Measurements from ENCODE around the gene CST9L.

The CST9L gene, protein sequence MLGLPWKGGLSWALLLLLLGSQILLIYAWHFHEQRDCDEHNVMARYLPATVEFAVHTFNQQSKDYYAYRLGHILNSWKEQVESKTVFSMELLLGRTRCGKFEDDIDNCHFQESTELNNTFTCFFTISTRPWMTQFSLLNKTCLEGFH

DNA sequence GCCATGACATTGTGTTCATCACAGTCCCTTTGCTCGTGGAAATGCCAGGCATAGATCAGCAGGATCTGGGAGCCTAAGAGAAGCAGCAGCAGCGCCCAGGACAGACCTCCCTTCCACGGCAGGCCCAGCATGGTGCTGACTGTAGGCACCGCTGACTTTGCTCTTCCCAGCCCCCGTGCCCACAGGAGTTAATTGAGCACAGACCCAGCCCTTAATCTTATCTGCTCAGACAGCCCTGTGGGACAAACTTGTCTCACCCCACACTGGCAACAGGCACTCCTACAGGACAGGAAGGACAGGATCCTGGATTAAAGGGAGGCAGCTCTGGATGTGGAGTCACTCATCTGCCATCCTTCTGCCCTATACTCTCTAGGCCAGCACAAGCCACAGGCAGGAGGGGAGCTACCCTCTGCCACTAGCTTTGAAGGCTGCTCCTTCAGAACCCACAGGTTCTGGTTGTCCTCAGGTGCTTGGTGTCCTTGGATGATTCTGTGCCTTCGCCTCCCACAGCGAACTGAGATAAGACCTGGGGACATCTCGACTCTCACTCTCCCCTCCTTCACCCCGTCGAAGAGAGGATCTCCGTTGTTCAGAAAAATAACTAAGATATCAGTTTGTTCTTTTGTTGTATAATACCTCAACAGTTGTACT lies at the start of gene CST9L:
Gene CST9L (minus strand): TSS at position 165 of the 651 bp plus-strand sequence. CDS start 34 bp downstream, at position 131.
- no peak within 1 kb of the TSS for H3K4me3 ChIP-seq (ENCODE audit: low read depth, low read length)
- no peak for DNase-seq (ENCODE audit: low read depth)
- TF ChIP-seq POLR2A (IDR thresholded peaks at IDR 0.05; ENCODE audit: extremely low read depth, insufficient read length) (no peak), MYC (IDR thresholded peaks at IDR 0.05; ENCODE audit: low read depth, low read length) (no peak)
- TF ChIP-seq, protein P1, sequence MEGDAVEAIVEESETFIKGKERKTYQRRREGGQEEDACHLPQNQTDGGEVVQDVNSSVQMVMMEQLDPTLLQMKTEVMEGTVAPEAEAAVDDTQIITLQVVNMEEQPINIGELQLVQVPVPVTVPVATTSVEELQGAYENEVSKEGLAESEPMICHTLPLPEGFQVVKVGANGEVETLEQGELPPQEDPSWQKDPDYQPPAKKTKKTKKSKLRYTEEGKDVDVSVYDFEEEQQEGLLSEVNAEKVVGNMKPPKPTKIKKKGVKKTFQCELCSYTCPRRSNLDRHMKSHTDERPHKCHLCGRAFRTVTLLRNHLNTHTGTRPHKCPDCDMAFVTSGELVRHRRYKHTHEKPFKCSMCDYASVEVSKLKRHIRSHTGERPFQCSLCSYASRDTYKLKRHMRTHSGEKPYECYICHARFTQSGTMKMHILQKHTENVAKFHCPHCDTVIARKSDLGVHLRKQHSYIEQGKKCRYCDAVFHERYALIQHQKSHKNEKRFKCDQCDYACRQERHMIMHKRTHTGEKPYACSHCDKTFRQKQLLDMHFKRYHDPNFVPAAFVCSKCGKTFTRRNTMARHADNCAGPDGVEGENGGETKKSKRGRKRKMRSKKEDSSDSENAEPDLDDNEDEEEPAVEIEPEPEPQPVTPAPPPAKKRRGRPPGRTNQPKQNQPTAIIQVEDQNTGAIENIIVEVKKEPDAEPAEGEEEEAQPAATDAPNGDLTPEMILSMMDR (IDR thresholded peaks at IDR 0.05; ENCODE audit: low read depth, low read length) = no peak

DNA sequence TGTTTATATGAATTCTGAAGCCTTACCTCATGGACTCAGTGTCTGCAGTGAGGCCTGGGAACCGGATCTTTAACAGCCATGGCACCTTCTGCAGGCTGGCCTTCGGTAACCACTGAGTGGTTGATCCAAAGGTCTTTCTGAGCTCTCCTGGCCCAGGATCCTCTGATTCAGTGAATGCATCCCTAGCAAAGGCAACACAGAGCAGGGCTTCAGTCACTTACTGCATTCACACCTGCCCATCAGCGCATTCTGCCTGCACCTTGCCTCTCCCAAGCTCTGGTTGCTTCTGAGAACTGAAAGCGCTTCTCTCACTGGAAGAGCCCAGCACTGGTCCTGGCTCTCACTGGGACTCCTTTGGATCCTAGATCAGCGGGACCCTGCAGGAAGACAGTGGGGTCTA lies 45.9 kb upstream of the CST9L start:
- DNase-seq (ENCODE audit: low read depth) = no peak
- H3K4me3 ChIP-seq (ENCODE audit: low read depth, low read length) = no peak overlapping the region
- TF ChIP-seq POLR2A (IDR thresholded peaks at IDR 0.05; ENCODE audit: extremely low read depth, insufficient read length) = no peak
- TF ChIP-seq, protein P2, sequence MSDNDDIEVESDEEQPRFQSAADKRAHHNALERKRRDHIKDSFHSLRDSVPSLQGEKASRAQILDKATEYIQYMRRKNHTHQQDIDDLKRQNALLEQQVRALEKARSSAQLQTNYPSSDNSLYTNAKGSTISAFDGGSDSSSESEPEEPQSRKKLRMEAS (IDR thresholded peaks at IDR 0.05; ENCODE audit: low read depth, low read length) = no peak
- TF ChIP-seq, protein P1 (IDR thresholded peaks at IDR 0.05; ENCODE audit: low read depth, low read length) = no peak
- TF ChIP-seq MYC (IDR thresholded peaks at IDR 0.05; ENCODE audit: low read depth, low read length) = no peak

DNA sequence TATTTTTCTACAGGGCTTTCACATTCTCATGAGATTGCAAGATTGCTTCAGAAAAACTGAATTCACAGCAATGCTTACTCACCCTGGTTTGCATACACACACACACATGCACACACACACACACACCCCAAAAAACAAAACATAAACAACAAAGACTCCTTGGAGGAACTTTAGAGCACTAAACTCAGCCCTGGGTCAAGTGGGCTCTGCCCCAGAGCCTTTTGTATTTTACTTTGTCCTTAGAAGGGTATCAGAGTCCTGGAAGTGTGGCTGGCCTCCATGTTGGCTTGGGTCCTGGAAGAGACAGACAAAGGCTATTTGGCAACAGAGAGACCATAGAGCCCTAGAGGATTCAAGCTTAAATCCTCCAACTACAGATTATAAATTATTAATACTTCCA lies 45.4 kb upstream of the CST9L start:
- DNase-seq (ENCODE audit: low read depth) = no peak
- TF ChIP-seq, protein P2 (IDR thresholded peaks at IDR 0.05; ENCODE audit: low read depth, low read length) = no peak
- TF ChIP-seq POLR2A (IDR thresholded peaks at IDR 0.05; ENCODE audit: extremely low read depth, insufficient read length) = no peak
- TF ChIP-seq, protein P1 (IDR thresholded peaks at IDR 0.05; ENCODE audit: low read depth, low read length) = no peak
- no peak for TF ChIP-seq MYC (IDR thresholded peaks at IDR 0.05; ENCODE audit: low read depth, low read length)
- no peak overlapping the region for H3K4me3 ChIP-seq (ENCODE audit: low read depth, low read length)

DNA sequence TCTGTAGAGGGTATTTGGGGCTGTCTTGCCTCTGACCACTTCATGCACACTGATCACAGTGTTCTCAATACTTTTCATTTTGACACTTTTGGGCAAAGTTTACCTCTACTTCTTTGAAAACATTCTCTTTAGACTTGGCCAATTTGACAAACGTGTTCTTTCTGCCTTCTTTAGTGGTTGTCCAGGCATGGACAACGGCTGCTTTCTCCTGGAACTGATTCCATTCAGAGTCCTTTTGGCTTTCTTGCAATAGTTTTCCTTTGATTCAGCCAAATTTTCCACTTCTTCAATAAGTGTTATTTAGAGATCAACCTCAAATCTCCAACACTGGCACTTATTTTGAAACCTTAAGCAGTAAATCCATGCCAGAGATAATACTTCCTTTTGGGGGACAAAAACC lies 44.1 kb upstream of the CST9L start:
- no peak overlapping the region for H3K4me3 ChIP-seq (ENCODE audit: low read depth, low read length)
- TF ChIP-seq, protein P2 (IDR thresholded peaks at IDR 0.05; ENCODE audit: low read depth, low read length) = no peak
- TF ChIP-seq MYC (IDR thresholded peaks at IDR 0.05; ENCODE audit: low read depth, low read length) (no peak), POLR2A (IDR thresholded peaks at IDR 0.05; ENCODE audit: extremely low read depth, insufficient read length) (no peak)
- TF ChIP-seq, protein P1 (IDR thresholded peaks at IDR 0.05; ENCODE audit: low read depth, low read length) = no peak
- DNase-seq (ENCODE audit: low read depth) = no peak

DNA sequence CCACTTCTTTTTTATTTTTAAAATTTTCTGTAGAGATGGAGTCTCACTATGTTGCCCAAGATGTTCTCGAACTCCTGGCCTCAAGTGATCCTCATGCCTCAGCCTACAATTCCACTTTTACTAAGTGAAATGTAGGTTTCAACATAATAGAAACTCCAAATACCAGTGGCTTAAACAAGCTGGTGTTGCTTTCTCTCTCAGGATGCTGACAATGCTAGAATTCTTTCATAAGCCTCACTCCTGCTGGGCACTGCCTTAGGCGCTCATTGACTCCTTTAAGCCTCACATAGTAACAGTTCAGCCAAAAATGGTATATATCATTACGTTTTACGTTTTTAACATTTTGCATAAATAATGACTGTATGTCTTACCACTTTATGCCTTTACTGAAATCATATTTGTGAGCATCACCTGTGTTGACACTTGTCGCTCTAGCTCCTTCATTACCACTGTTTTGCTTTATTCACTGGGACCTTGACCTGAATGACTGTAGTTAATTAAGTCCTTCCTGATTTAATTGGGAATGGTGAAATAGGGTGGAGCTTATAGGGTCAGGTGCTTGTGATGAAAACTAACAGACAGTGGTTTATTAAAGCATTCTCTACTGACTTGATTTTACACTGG lies 41.3 kb upstream of the CST9L start:
- TF ChIP-seq MYC (IDR thresholded peaks at IDR 0.05; ENCODE audit: low read depth, low read length) = no peak
- TF ChIP-seq, protein P1 (IDR thresholded peaks at IDR 0.05; ENCODE audit: low read depth, low read length) = no peak
- H3K4me3 ChIP-seq (ENCODE audit: low read depth, low read length) = no peak overlapping the region
- no peak for DNase-seq (ENCODE audit: low read depth)
